GM18868 (cell line): Measurements from ENCODE around the gene CBX4.
"Not testable (repeated sequence)": the region's sequence is repeated elsewhere in the genome, so short reads cannot be mapped to it uniquely, and the experiment has no call there.

Experiments
- ATAC-seq: cut with Tn5 transposase; IDR thresholded peaks from one replicate; pipeline ENCODE4 v1.9.1; 2021; ENCODE audit warnings: mild to moderate bottlenecking, moderate library complexity; ENCODE audit not compliant: unreplicated experiment

CBX4 gene

DNA sequence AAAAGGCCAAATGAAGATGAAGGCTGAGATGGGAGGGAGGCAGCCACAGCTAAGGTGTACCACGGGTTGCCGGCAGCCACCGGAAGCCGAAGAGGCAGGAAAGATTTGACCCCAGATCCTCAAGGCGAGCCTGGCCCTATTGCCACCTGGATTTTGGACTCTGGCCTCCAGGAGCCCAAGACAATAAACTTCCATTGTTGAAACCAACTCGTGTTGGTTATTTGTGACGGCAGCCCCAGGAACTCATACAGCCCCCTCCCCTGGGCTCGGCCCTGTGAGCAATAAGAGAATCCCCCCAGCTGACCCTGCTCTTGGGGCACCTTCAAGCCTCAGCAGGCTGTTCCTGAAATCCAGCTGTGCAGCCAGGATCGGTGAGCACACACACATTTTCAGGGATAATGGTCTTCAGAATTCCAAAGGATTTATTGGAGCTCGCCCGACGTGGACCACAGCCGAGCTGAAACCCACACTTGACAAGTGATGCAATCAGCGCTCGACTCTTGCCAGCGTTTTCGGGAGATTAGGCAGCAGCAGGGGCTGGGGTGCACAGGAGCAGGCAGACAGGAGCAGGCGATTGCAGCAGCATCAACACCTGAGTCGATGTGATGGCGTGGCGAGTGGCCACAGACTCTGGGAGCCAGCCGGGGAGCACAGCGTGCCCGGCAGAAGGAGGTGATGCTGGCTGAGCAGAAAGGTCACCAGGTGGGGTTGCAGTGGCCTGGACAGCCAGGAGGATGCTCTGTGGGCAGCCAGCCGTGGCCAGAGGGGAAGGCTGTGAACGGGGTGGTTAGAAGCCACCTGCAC, 22.4 kb upstream of the CBX4 start:
- no peak for ATAC-seq

- no peak for ATAC-seq
Measured at GRCh38 chr17:79859676-79860615, 20.7 kb upstream of the CBX4 start.

DNA sequence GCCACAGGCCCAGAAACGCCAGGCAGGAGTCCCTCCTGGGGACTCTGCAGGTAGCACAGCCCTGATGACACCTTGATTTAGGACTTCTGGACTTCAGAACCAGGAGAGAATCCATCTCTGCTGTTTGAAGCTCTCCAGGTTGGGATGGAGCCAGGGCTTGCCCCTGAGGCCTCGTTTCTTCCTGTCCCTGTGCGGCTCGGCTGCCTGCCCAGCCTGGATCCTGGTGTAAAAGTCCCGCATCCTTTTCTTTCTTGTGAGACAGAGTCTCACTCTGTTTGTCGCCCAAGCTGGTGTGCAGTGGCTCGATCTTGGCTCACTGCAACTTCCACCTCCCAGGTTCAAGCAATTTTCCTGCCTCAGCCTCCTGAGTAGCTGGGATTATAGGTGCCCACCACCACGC, 17.9 kb upstream of the CBX4 start:
- ATAC-seq: no peak

GRCh38 chr17:79855331-79856124, 16.3 kb upstream of the CBX4 start:
- ATAC-seq: no peak

DNA sequence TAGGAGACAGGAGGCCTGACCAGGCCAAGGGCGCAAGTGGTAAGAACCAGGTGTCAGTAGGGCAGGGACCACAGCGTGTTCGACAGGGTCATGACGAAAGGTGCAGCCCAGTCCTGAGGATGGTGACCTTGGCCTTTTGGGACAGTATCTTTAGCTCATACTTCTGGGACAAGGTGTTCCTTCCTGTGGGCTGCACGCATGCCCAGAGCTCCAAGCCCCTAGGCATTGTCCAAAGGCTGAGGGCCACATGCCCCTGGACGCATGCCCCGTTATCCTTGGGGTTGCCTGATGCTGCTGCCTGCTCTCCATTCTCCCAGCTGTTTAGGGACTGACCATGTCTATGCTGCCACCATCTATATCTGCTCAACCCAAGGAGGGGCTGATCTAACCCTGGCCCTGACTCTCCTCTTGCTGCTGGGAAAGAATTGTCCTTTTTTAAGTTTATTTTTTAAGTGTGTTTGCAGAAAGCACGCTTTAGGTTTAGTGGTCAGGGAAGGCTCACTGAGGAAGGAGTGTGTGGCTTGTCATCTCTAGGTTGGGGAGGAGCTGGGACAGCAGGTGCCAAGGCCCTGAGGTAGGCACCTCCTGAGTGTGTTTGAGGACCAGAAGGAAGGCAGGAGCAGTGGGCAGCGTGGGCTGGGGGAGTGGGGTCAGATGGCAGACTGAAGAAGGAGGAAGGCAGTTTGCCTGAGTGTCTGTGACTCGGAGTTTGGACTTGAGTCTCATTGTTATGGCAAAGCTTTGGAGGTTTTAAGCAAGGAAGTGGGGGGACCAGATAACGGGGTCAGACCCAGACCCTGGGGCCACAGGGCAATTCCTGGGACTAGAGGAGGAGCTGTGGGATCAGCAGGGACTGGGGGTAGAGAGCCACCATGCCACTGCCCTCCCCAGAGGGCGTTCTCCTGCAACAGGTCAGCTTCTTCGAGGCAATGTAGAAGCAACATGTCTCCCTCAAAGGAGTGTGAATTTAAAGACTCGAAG, 15.1 kb upstream of the CBX4 start:
- no peak for ATAC-seq

DNA sequence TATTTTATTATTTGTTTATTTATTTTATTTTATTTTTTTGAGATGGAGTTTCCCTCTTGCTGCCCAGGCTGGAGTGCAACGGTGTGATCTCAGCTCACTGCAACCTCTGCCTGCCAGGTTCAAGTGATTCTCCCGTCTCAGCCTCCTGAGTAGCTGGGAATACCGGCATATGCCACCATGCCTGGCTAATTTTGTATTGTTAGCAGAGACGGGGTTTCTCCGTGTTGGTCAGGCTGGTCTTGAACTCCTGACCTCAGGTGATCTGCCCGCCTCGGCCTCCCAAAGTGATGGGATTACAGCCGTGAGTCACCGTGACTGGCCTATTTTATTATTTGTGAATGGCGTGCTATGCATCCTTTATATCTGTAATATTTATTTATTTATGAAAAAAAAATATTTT, 13.9 kb upstream of the CBX4 start:
- not testable (repeated sequence) for ATAC-seq

DNA sequence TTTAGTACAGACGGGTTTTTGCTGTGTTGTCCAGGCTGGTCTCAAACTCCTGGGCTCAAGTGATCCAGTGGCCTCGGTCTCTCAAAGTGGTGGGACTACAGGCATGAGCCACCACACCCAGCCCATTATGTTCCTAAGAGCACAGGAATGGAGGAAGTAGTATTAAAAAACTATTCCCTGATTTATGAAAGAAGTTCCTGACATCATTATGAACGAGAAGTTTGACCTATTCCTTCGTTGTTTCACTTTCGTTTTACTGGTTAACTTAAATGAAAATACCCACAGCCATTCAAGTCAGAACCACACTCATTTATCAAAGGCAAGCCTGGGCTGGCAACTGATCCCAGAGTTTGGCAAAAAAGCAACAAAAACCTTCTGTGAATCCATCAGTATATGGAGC, 13.5 kb upstream of the CBX4 start:
- ATAC-seq: no peak

- ATAC-seq: no peak
Measured at GRCh38 chr17:79851461-79851817, 12.2 kb upstream of the CBX4 start.

DNA sequence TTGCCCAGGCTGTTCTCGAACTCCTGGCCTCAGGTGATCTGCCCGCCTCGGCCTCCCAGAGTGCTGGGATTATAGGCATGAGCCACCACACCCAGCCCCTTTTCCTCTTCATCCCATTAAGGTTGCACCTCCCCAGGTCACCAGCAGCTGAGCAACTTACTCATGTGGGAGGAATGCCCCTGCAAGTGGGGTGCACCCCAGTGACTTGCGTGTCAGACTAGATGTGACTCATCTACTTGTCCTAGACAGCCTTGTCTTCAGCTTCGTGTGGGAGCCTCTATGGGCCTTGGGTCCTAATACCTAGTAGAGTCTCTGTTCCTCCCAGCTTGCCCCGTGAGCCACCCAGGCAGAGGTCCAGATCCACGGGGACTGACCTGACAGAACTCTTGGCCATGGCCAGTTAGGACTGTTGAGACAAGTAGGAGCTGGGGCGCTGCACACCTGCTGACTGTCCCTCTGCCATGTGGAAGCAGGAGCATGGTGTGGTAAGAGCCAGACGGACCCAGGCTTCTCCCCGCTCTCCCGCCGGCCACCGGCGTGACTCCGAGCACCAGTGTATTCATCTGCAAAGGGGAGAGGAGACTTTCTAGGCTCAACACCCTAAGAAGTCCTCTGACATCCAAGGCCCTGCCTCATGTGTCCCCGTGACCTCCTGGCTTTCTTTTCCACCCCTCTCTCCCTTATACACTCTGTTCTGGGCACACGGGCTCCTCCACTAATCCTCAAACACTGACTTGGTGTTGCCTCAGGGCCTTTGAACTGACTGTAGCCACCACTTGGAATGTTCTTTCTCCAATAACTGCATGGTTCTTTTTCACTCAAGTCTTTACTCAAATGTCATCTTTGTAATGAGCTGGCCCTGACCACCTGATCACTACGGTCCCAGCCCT, 11.6 kb upstream of the CBX4 start:
- ATAC-seq: no peak

GRCh38 chr17:79849953-79850352, 10.7 kb upstream of the CBX4 start:
- ATAC-seq: no peak

- no peak for ATAC-seq
Measured at GRCh38 chr17:79848370-79848766, 9.1 kb upstream of the CBX4 start.

DNA sequence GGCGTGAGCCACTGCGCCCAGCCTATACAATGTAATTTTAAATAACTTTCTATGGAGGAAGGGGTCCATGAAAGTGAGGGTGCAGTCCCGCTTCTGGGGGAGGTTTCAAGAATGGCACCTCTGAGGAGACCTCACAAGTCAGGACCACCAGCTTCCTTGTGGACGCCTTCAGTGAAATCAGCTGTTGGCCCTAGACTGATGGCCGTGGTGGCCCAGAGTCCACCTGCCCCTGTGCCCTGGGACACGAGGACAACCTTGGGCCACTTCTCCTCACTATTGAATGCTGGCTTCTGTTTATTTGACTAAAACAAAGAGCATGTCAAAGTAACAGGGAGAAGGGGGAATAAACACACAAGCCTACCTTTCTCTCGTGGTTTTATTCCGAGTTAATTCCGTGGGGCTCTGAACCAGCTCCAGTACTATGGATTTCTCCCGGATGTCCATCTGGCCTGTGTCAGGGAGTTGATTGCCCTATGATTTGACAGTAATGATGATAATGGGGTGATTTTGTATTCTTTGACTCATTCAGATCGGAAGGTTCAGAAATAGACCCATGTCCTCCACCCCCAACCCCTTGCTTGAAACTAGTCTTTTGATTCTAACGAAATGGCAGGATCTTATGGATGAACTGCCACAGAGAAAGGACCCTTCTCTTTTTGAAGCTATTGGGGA, 8.6 kb upstream of the CBX4 start:
- ATAC-seq: no peak

- no peak for ATAC-seq
Measured at GRCh38 chr17:79845601-79845949, 6.3 kb upstream of the CBX4 start.

GRCh38 chr17:79844869-79845600, 5.8 kb upstream of the CBX4 start:
- ATAC-seq: no peak

DNA sequence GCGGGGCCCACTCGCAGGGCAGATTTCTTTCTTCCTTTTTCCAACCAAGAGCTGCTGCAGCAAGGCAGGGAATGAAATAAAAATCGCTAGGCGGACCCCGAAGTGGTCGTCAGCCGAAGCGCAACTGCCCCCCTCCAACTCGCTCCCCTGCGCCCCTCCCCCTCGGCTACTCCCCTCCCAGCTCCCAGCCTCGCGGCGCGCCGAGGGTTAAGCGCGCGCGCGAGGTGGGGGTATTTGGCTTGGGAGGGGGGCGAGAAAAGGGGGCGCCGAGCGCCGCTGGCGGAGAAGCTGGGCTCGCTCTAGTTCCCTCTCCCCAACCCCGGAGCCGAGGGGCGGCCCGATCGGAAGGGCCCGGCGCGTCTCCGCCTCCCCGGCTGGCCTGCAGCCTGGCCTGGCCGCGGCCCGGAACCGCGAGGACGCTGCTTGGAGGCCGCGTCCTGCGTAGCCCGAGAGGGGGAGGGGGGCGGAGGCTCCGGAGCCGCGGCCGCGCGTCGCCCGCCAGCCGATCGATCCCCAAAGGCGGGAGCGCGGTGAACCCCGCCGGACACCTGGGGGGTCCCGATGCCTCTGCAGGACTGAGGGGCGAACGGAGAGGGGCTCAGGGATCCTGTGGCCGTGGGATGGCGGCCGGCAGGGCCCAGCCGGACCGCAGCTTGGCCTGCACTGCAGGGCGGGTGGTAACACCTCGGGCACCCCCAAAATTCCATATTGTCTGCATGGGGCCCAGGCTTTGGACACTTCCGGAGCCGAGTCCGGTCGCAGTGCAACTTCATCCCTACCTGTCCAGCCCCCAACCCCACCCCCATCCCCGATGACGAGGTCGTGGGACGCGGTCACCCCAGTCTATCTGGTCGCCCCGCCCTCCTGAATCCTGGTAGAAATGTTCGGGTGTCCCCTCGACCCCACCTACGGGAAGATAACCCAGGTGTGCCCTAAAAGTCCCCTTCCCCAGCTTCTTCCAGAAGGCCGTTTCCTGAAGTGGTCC, 4.9 kb upstream of the CBX4 start:
- ATAC-seq: no peak

GRCh38 chr17:79843474-79843815, 4.2 kb upstream of the CBX4 start:
- no peak for ATAC-seq
